A673 (cell line): Measurements from ENCODE around the gene LRRC23. TPM values are rescaled to one million over a fixed set of nuclear protein-coding genes. Genes with fewer than 3 reads are reported as not detected.
"Not testable (repeated sequence)": the region's sequence is repeated elsewhere in the genome, so short reads cannot be mapped to it uniquely, and the experiment has no call there.

ENCODE experiments used
- BruUV-seq: library from RNA; stranded (reverse); fragments of 400-500 nt; replicated peaks from 2 replicates; lab custom pipeline; 2021; lab: Mats Ljungman, UMichigan
- CTCF ChIA-PET: fragments of 300-600 bp; sonication (Branson Sonifier 250); formaldehyde crosslinking; loops from one replicate; lab custom pipeline; 2022; ENCODE audit warnings: antibody characterized with exemption; lab: Charles Lee
- POLR2A ChIA-PET: fragments of 300-600 bp; sonication (Branson Sonifier 250); formaldehyde crosslinking; loops from one replicate; lab custom pipeline; 2022; ENCODE audit warnings: antibody characterized with exemption; ENCODE audit not compliant: low non-redundant PET; lab: Charles Lee
- DNase-seq: peaks from one replicate; pipeline ENCODE4 v3.0.0-alpha.2; 2015; ENCODE audit warnings: low spot score
- H3K27ac ChIP-seq: fragments of 200-600 bp; sonication (generic); 2 replicates; pipeline ENCODE4 v1.5.1; 2016; ENCODE audit warnings: mixed run types, low read depth, mild to moderate bottlenecking, mixed read lengths, antibody characterized with exemption, low read length; ENCODE audit not compliant: poor library complexity, severe bottlenecking
- H3K27me3 ChIP-seq: fragments of 200-600 bp; sonication (generic); replicated peaks from 2 replicates; pipeline ENCODE4 v1.6.1; 2017; ENCODE audit warnings: mixed run types, low read depth, mild to moderate bottlenecking, mixed read lengths, antibody characterized with exemption, low read length; ENCODE audit not compliant: insufficient read depth, poor library complexity
- H3K36me3 ChIP-seq: fragments of 200-600 bp; sonication (generic); 2 replicates; pipeline ENCODE4 v1.6.1; 2016; ENCODE audit warnings: mixed run types, mild to moderate bottlenecking, mixed read lengths, antibody characterized with exemption, low read length; ENCODE audit not compliant: insufficient read depth, poor library complexity, severe bottlenecking
- H3K4me1 ChIP-seq: fragments of 200-600 bp; sonication (generic); 2 replicates; pipeline ENCODE4 v1.6.1; 2017; ENCODE audit warnings: mixed run types, mild to moderate bottlenecking, mixed read lengths, antibody characterized with exemption, low read length; ENCODE audit not compliant: insufficient read depth, poor library complexity, severe bottlenecking
- H3K4me3 ChIP-seq: fragments of 200-600 bp; sonication (generic); 2 replicates; pipeline ENCODE4 v1.5.1; 2016; ENCODE audit warnings: low read depth, mixed run types, mild to moderate bottlenecking, mixed read lengths, low read length; ENCODE audit not compliant: poor library complexity, severe bottlenecking
- H3K9me3 ChIP-seq: fragments of 200-600 bp; sonication (generic); 2 replicates; pipeline ENCODE4 v1.6.1; 2016; ENCODE audit warnings: mixed run types, low read depth, mild to moderate bottlenecking, mixed read lengths, antibody characterized with exemption, low read length; ENCODE audit not compliant: poor library complexity, severe bottlenecking
- EZH2 ChIP-seq: fragments of 200-600 bp; sonication (generic); IDR thresholded peaks from 2 replicates; pipeline ENCODE4 v1.6.1; 2017; ENCODE audit warnings: borderline replicate concordance, low read depth, mild to moderate bottlenecking, mixed read lengths, antibody characterized with exemption, low read length; ENCODE audit not compliant: poor library complexity, severe bottlenecking
- intact Hi-C: fragments of 100-400 bp; cut with micrococcal nuclease; formaldehyde crosslinking; loops from one replicate; pipeline ENCODE4 v1.10.0; 2022; ENCODE audit not compliant: unreplicated experiment
- total RNA-seq: library from RNA; stranded (reverse); gene quantifications from 2 replicates; pipeline ENCODE4 v1.2.3, GENCODE V29; 2021
- TF ChIP-seq, protein P1 (sequence below): fragments of 300-800, 200-600 bp; sonication (generic); conservative IDR thresholded peaks from 2 replicates; pipeline ENCODE4 v1.5.1; 2017; ENCODE audit warnings: low read depth, mild to moderate bottlenecking, antibody characterized with exemption, low read length, moderate library complexity, mixed read lengths

The LRRC23 gene
- total RNA-seq, 1 experiment from 2014 or later, result 7.7 TPM

DNA sequence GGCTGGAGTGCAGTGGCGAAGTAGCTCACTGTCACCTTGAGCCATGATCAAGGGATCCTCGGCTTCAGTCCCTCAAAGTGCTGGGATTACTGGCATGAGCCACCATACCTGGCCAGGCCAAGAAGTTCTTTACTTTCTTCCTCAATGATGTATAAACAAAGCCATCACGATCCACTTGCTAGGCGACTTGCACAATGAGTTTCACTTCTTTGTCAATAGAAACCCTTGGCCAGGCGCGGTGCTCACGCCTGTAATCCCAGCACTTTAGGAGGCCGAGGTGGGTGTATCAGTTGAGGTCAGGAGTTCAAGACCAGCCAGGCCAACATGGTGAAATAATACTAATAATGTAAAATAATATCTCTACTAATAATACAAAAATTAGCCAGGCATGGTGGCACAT is 17.2 kb upstream of the LRRC23 start:
- BruUV-seq, result no TSS peak
- CTCF ChIA-PET, result no interaction called here
- POLR2A ChIA-PET, result no interaction called here

DNA sequence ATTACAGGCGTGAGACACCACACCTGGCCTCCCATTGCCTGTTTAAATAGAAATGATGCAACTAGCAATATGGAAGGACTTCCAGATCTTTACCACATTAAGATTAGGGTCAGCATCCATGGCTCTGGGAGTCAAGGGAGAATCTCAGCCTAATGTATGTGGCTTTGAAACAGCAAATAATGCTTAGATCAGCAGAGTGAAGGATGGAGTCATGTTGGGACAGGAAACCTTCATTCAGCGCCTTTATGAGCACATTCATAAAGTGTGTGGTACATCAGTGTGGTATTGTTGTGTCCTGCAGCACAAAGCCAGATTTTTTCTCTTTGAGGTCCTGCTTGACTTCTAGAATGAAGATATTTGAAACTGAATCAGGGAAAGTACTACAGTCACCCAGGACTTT is 16.3 kb upstream of the LRRC23 start:
- no TSS peak for BruUV-seq
- POLR2A ChIA-PET, result no interaction called here
- Histone ChIP-seq H3K27ac (no peak overlapping the region), H3K9me3 (no peaks in the 10 kb centered on the region), H3K27me3 (no peaks in the 10 kb centered on the region), H3K4me3 (no peak overlapping the region), H3K36me3 (no peaks in the 10 kb centered on the region), H3K4me1 (peaks cover 7% of the 10 kb centered on the region)
- CTCF ChIA-PET, result no interaction called here
- TF ChIP-seq EZH2, result no peak
- TF ChIP-seq, protein P1, sequence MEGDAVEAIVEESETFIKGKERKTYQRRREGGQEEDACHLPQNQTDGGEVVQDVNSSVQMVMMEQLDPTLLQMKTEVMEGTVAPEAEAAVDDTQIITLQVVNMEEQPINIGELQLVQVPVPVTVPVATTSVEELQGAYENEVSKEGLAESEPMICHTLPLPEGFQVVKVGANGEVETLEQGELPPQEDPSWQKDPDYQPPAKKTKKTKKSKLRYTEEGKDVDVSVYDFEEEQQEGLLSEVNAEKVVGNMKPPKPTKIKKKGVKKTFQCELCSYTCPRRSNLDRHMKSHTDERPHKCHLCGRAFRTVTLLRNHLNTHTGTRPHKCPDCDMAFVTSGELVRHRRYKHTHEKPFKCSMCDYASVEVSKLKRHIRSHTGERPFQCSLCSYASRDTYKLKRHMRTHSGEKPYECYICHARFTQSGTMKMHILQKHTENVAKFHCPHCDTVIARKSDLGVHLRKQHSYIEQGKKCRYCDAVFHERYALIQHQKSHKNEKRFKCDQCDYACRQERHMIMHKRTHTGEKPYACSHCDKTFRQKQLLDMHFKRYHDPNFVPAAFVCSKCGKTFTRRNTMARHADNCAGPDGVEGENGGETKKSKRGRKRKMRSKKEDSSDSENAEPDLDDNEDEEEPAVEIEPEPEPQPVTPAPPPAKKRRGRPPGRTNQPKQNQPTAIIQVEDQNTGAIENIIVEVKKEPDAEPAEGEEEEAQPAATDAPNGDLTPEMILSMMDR, result no peak
- intact Hi-C loops, result no loop called here
- peak; percentile 38 for DNase-seq

More for the DNA sequence above, 17.2 kb upstream of the LRRC23 start:
- TF ChIP-seq, protein P1, result no peak
- no peak for TF ChIP-seq EZH2
- H3K27me3 ChIP-seq, result no peaks in the 10 kb centered on the region
- H3K4me1 ChIP-seq, result peaks cover 7% of the 10 kb centered on the region
- H3K9me3 ChIP-seq, result no peaks in the 10 kb centered on the region
- no peak overlapping the region for H3K27ac ChIP-seq
- intact Hi-C loops, result no loop called here
- H3K4me3 ChIP-seq, result no peak overlapping the region
- H3K36me3 ChIP-seq, result no peaks in the 10 kb centered on the region
- DNase-seq, result no peak

- H3K36me3 ChIP-seq, POLR2A ChIA-PET, H3K27me3 ChIP-seq, CTCF ChIA-PET, H3K27ac ChIP-seq, H3K4me1 ChIP-seq, intact Hi-C loops, BruUV-seq, H3K9me3 ChIP-seq, H3K4me3 ChIP-seq, DNase-seq: not testable (repeated sequence)
Observed at GRCh38 chr12:6888794-6889193, 15.8 kb upstream of the LRRC23 start.

- not testable (repeated sequence) for DNase-seq, H3K9me3 ChIP-seq
Observed at GRCh38 chr12:6889775-6890573, 14.6 kb upstream of the LRRC23 start.

More at GRCh38 chr12:6889775-6890573, 14.6 kb upstream of the LRRC23 start:
- peak overlapping the region; percentile 97 for H3K27ac ChIP-seq
- H3K4me3 ChIP-seq, H3K4me1 ChIP-seq, H3K27me3 ChIP-seq, BruUV-seq, POLR2A ChIA-PET, CTCF ChIA-PET, H3K36me3 ChIP-seq: not testable (repeated sequence)
- intact Hi-C loops, result loop anchor here (2.0 kb wide), 1 partner anchor 17 kb away; the partner anchor contains the start of gene SPSB2
